Breast epithelium (tissue), 4 donors: ENCODE measurements around the gene ARFIP1. TPM values are rescaled to one million over a fixed set of nuclear protein-coding genes. Genes with fewer than 3 reads are reported as not detected.
A peak's percentile ranks its signal among the peaks of the same experiment; 100 is the strongest.

Experiments used
- DNase-seq, 2 donors: peaks; one replicate each; pipeline ENCODE4 v3.0.0-alpha.2; 2019; ENCODE audit warnings: low spot score in 2 of 2
- H3K27ac ChIP-seq, 2 donors: fragments of 200-600 bp; sonication (generic) in 1 of 2; one replicate each; pipeline ENCODE4 v1.5.1; 2016 to 2019; ENCODE audit warnings: mild to moderate bottlenecking in 1 of 2
- H3K27me3 ChIP-seq, 2 donors: fragments of 200-600 bp; sonication (generic) in 1 of 2; one replicate each; pipeline versions ENCODE4 v1.5.1 to v1.6.0; 2017 to 2019; ENCODE audit warnings: control low read depth in 1 of 2, mild to moderate bottlenecking in 1 of 2
- H3K36me3 ChIP-seq: fragments of 200-600 bp; one replicate; pipeline ENCODE4 v1.5.1; 2019
- H3K4me1 ChIP-seq, 2 donors: fragments of 200-600 bp; sonication (generic); one replicate each; pipeline ENCODE4 v1.5.1; 2016 to 2019; ENCODE audit warnings: control low read depth in 1 of 2
- H3K4me3 ChIP-seq, 3 donors: fragments of 200-600 bp; sonication (generic); 1 replicate in 2 of 3; 2 replicates in 1 of 3; pipeline ENCODE4 v1.5.1; 2016 to 2019; ENCODE audit warnings: mild to moderate bottlenecking in 3 of 3, moderate library complexity in 2 of 3
- H3K9me3 ChIP-seq, 2 donors: fragments of 200-600 bp; sonication (generic) in 1 of 2; one replicate each; pipeline ENCODE4 v1.5.1; 2016 to 2019; ENCODE audit warnings: control low read depth in 1 of 2
- CTCF ChIP-seq, 3 donors: fragments of 450-650 bp; IDR thresholded peaks; one replicate each; pipeline ENCODE4 v1.5.1; 2016 to 2017; ENCODE audit warnings: antibody characterized with exemption in 3 of 3, mild to moderate bottlenecking in 3 of 3, moderate library complexity in 3 of 3
- POLR2A ChIP-seq: fragments of 450-650 bp; IDR thresholded peaks from one replicate; pipeline ENCODE4 v1.6.1; 2016; ENCODE audit warnings: antibody characterized with exemption, mild to moderate bottlenecking, moderate library complexity
- POLR2AphosphoS5 ChIP-seq, 3 donors: sonication (generic); formaldehyde crosslinking; IDR thresholded peaks; one replicate each; pipeline ENCODE4 v1.6.1; 2017; ENCODE audit warnings: antibody characterized with exemption in 3 of 3
- intact Hi-C: fragments of 100-400 bp; cut with DNase I; formaldehyde crosslinking; loops from one replicate; pipeline ENCODE4 v1.15.1; 2023; ENCODE audit warnings: low total_unique reads
- total RNA-seq, 3 donors: library from RNA; depleted of rRNA; stranded (reverse); fragments of >200 nt; gene quantifications; one replicate each; pipeline ENCODE4 v1.1.0, GENCODE V29; 2016

Gene ARFIP1
- total RNA-seq, 3 donors from 2014 or later: 25.3 to 54.9 (median 39.0) TPM

- peak in 1 of 2 donors; percentile 55 for DNase-seq
- H3K27me3 ChIP-seq: no peaks in the 10 kb centered on the region
- H3K4me3 ChIP-seq: peak overlapping the region; percentile 69 to 82 (median 79)
- intact Hi-C loops: no loop called here
- TF ChIP-seq POLR2A (no peak), POLR2AphosphoS5 (IDR thresholded peaks at IDR 0.05) (no peak), CTCF (IDR thresholded peaks at IDR 0.05) (no peak)
- H3K4me1 ChIP-seq: no peaks in the 10 kb centered on the region
- H3K9me3 ChIP-seq: no peaks in the 10 kb centered on the region
- no peaks in the 10 kb centered on the region for H3K36me3 ChIP-seq
- H3K27ac ChIP-seq: peak overlapping the region; percentile 89 to 93
Observed at GRCh38 chr4:152936446-152937335, 156.9 kb downstream of the ARFIP1 start.

DNA sequence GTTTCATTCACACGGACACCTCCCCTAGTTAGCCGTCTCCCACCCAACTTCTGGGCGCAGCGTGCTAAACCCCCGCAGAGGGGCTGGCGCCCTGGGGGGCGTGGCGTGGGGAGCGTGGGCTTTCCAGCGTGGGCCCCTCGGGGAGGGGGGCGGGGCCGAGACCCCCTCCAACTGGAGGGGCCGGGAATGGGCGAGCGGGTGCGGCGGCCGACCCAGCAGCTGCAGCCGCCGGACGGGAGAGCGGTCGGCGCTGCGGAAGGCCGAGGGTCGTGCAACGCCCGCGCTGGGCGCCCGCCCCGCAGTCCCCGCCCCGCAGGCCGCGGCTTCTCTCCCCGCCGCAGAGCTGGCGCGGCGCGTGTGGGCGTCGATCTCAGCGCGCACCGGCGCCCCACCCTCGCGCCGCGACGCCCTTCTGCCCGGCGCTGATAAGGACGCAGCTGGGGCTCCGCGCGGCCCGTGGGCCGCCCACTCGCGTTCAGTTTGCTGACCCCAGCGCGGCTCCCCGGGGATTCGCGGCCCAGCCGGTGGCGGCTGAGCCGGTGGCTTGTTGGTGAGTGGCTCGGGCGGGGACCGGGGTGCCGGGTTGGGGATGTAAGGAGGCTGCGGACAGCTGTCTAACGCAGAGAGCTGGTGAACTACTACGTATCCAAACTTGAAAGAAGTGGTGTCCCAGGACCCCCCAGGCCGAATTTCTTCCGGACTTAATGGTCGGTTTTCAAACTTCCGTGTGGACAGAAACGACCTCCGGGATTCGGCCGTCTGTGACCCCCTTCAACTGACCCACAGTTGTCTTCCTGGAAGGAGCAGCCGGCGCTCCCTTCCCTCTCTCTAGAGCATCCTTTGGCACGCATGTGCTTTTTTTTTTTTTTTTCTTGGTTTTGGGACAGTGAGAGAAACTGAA lies 157.8 kb downstream of the ARFIP1 start:
- Histone ChIP-seq H3K27me3 (no peaks in the 10 kb centered on the region), H3K4me1 (no peaks in the 10 kb centered on the region), H3K9me3 (no peaks in the 10 kb centered on the region), H3K4me3 (peak overlapping the region; percentile 69 to 82 (median 79)), H3K36me3 (no peaks in the 10 kb centered on the region), H3K27ac (peak overlapping the region; percentile 89 to 93)
- intact Hi-C loops: no loop called here
- peak in 1 of 2 donors; percentile 28 for DNase-seq
- no peak for TF ChIP-seq CTCF (IDR thresholded peaks at IDR 0.05)
- TF ChIP-seq POLR2A: no peak
- no peak for TF ChIP-seq POLR2AphosphoS5 (IDR thresholded peaks at IDR 0.05)

DNA sequence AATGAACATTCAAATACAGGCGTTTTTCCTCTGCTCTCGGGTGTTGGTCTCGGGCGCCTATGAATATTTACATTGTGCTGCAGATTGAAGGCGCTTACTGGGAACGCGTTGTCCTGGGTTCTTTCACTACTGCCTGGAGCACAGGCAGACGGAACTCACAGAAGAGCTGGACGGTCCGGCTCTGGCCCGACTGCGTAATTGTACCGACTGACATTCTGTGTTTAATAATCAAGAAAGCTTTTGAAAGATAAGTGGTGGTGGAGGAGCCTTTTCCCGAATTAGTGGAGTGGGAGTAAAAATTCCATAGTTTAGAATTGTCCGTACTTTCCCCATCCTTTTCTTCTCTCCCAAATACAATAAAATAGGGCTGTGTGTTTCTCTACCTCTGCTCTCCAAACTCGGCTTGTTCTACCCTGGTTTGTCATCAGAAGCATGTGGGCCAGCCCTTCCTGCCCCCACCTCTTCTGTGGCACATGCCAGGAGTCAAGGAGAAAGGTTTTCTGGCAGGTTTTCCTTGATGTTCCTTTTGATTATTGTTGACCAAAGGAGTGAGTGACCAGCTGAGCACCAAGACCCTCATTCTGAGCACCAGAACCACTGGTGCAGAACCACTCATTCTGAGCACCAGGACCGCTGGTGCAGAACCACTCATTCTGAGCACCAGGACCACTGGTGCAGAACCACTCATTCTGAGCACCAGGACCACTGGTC lies 158.6 kb downstream of the ARFIP1 start:
- no peaks in the 10 kb centered on the region for H3K36me3 ChIP-seq
- H3K27me3 ChIP-seq: no peaks in the 10 kb centered on the region
- H3K4me3 ChIP-seq: peak overlapping the region; percentile 69 to 82 (median 79)
- no peak for DNase-seq
- no peaks in the 10 kb centered on the region for H3K9me3 ChIP-seq
- peak overlapping the region in 1 of 2 donors; percentile 89 for H3K27ac ChIP-seq
- intact Hi-C loops: no loop called here
- TF ChIP-seq POLR2AphosphoS5 (IDR thresholded peaks at IDR 0.05) (no peak), POLR2A (no peak), CTCF (IDR thresholded peaks at IDR 0.05) (no peak)
- H3K4me1 ChIP-seq: no peaks in the 10 kb centered on the region

- no peak overlapping the region for H3K4me3 ChIP-seq
Observed at GRCh38 chr4:152939621-152940020, 159.9 kb downstream of the ARFIP1 start.

More at GRCh38 chr4:152939621-152940020, 159.9 kb downstream of the ARFIP1 start:
- no peak for DNase-seq
- no peak for TF ChIP-seq POLR2A
- no peak for TF ChIP-seq POLR2AphosphoS5 (IDR thresholded peaks at IDR 0.05)
- TF ChIP-seq CTCF (IDR thresholded peaks at IDR 0.05): no peak
- Histone ChIP-seq H3K27me3 (no peaks in the 10 kb centered on the region), H3K36me3 (no peaks in the 10 kb centered on the region), H3K9me3 (no peaks in the 10 kb centered on the region), H3K4me1 (no peaks in the 10 kb centered on the region), H3K27ac (no peak overlapping the region)
- intact Hi-C loops: no loop called here
